HepG2 (cell line): ENCODE data around the gene ZC3H4. TPM values are rescaled to one million over a fixed set of nuclear protein-coding genes. Genes with fewer than 3 reads are reported as not detected.

Experiments used
- EHMT2 ChIP-seq: fragments of 200-600 bp; sonication (generic); IDR thresholded peaks from 2 replicates; pipeline ENCODE4 v1.7.0; 2017; ENCODE audit warnings: antibody characterized with exemption, low read depth, low read length, borderline replicate concordance
- ESRRA ChIP-seq: sonication (generic); formaldehyde crosslinking; IDR thresholded peaks from 2 replicates; pipeline ENCODE4 v1.5.1; 2020; ENCODE audit warnings: mild to moderate bottlenecking, low read depth, missing genetic modification reagents
- FOXA1 ChIP-seq, 2 experiments: fragments of 450-650 bp in 1 of 2; sonication (generic) in 1 of 2; formaldehyde crosslinking in 1 of 2; IDR thresholded peaks; 2 replicates each; pipeline versions ENCODE4 v1.4.0 to v1.6.1; 2016 to 2020; ENCODE audit warnings: missing genetic modification reagents in 1 of 2
- GTF2F1 ChIP-seq: fragments of 150-350 bp; IDR thresholded peaks from 2 replicates; pipeline ENCODE4 v1.6.1; 2014; ENCODE audit warnings: low read length
- KAT8 ChIP-seq: IDR thresholded peaks from 2 replicates; pipeline ENCODE4 v1.6.1; 2016; ENCODE audit warnings: missing genetic modification reagents, missing compliant biosample characterization
- MTA1 ChIP-seq: sonication (generic); formaldehyde crosslinking; IDR thresholded peaks from 2 replicates; pipeline ENCODE4 v1.4.0; 2020; ENCODE audit warnings: missing genetic modification reagents, mild to moderate bottlenecking, borderline replicate concordance
- PCBP1 ChIP-seq: fragments of 200-400 bp; formaldehyde crosslinking; IDR thresholded peaks from 2 replicates; pipeline ENCODE4 v1.6.1; 2017; ENCODE audit warnings: mild to moderate bottlenecking, low read depth, low read length, borderline replicate concordance
- PLRG1 ChIP-seq: fragments of 450-650 bp; conservative IDR thresholded peaks from 2 replicates; pipeline ENCODE4 v1.6.1; 2016
- SP1 ChIP-seq, 2 experiments: fragments of 450-650 bp in 1 of 2; sonication (generic) in 1 of 2; formaldehyde crosslinking in 1 of 2; IDR thresholded peaks; 2 replicates each; pipeline versions ENCODE4 v1.4.0 to v1.6.1; 2016 to 2020; ENCODE audit warnings: missing genetic modification reagents in 1 of 2
- TP53 ChIP-seq: sonication (generic); formaldehyde crosslinking; conservative IDR thresholded peaks from 2 replicates; pipeline ENCODE4 v1.4.0; 2020; ENCODE audit warnings: missing genetic modification reagents
- ZGPAT ChIP-seq: IDR thresholded peaks from 2 replicates; pipeline ENCODE4 v1.6.1; 2016; ENCODE audit warnings: mild to moderate bottlenecking
- ZNF225 ChIP-seq: sonication (generic); formaldehyde crosslinking; IDR thresholded peaks from 2 replicates; pipeline ENCODE4 v1.4.0; 2020; ENCODE audit warnings: mild to moderate bottlenecking, missing genetic modification reagents
- ZNF296 ChIP-seq: sonication (generic); formaldehyde crosslinking; conservative IDR thresholded peaks from 2 replicates; pipeline ENCODE4 v1.5.0; 2020; ENCODE audit warnings: mild to moderate bottlenecking, missing genetic modification reagents
- ZNF329 ChIP-seq: sonication (generic); formaldehyde crosslinking; IDR thresholded peaks from 2 replicates; pipeline ENCODE4 v1.9.0; 2021; ENCODE audit warnings: low read depth, mild to moderate bottlenecking, missing genetic modification reagents
- ZNF331 ChIP-seq: sonication (generic); formaldehyde crosslinking; IDR thresholded peaks from 2 replicates; pipeline ENCODE4 v1.4.0; 2020; ENCODE audit warnings: missing genetic modification reagents
- ZNF580 ChIP-seq: IDR thresholded peaks from 2 replicates; pipeline ENCODE4 v1.6.1; 2016; ENCODE audit warnings: low read depth, borderline replicate concordance
- ZNF598 ChIP-seq: sonication (generic); formaldehyde crosslinking; IDR thresholded peaks from 2 replicates; pipeline ENCODE4 v1.5.1; 2020; ENCODE audit warnings: mild to moderate bottlenecking, missing genetic modification reagents, borderline replicate concordance
- polyA plus RNA-seq, 8 experiments: library from polyadenylated mRNA; depleted of rRNA in 3 of 8; stranded (reverse) in 7 of 8; unstranded in 1 of 8; fragments of >200 nt; fragmentation: Illumina TruSeq in 4 of 8; extraction: Trizol in 4 of 8; gene quantifications; 2 replicates each; pipeline versions ENCODE4 v1.2.1 to v1.2.3, GENCODE V29; 2011 to 2016; ENCODE audit warnings: low read depth in 4 of 8, missing spikeins in 1 of 8, mixed read lengths in 1 of 8; ENCODE audit not compliant: insufficient read depth in 1 of 8
- total RNA-seq, 5 experiments: library from RNA; depleted of rRNA; stranded (reverse); fragments of >200 nt; fragmentation: Illumina TruSeq; extraction: Trizol; gene quantifications; 2 replicates each; pipeline ENCODE4 v1.2.3, GENCODE V29; 2016; ENCODE audit warnings: low read depth in 1 of 5
- TF ChIP-seq, protein P1 (sequence below): sonication (generic); formaldehyde crosslinking; conservative IDR thresholded peaks from 2 replicates; pipeline ENCODE4 v1.8.0; 2022; ENCODE audit warnings: low read depth, missing genetic modification reagents
- TF ChIP-seq, protein P2 (sequence below): sonication (generic); formaldehyde crosslinking; IDR thresholded peaks from 2 replicates; pipeline ENCODE4 v1.4.0; 2020; ENCODE audit warnings: mild to moderate bottlenecking, missing genetic modification reagents
- TF ChIP-seq, protein P3 (sequence below): sonication (generic); formaldehyde crosslinking; IDR thresholded peaks from 2 replicates; pipeline ENCODE4 v1.5.0; 2020; ENCODE audit warnings: mild to moderate bottlenecking, low read depth, missing genetic modification reagents, borderline replicate concordance
- TF ChIP-seq, protein P4 (sequence below): sonication (generic); formaldehyde crosslinking; IDR thresholded peaks from 2 replicates; pipeline ENCODE4 v1.4.0; 2020; ENCODE audit warnings: missing genetic modification reagents
- TF ChIP-seq, protein P5 (sequence below): sonication (generic); formaldehyde crosslinking; conservative IDR thresholded peaks from 2 replicates; pipeline ENCODE4 v1.4.0; 2020; ENCODE audit warnings: missing genetic modification reagents

The ZC3H4 gene
- total and polyA plus RNA-seq, 2 of the 13 experiments (the other 11 are each of a cell fraction or from before 2014, with no cell fraction given) = 1.8 to 10.7 TPM

DNA sequence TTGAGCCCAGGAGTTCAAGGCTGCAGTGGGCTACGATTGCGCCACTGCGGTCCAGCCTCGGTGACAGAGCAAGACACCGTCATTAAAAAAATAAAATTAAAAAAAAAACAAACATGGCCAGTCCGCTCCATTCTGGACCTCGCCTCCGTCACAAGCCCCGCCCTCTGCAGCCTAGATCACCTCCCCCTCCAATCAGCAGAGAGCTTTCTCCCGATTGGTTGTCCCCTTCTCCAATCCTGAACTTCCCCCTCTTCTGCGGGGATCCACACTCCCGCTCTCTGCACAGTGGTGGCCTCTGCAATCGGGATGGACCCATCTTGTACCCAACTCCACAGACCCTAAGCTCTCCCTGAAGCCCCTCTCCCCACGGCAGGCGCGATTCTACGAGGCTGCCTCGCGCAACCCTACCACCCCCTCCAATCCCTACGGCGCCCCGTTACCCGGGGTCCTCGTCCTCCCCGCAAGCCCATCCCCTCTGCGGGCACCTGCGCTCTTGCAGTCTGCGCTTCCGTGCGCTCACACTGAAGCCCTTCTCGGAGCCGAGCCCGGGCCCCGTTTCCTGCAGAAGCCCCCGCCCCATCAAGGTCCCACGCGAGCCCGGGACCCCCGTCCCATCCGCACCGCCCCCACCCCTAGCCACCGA, 65.7 kb downstream of the ZC3H4 start (continued):
- TF ChIP-seq KAT8 (CRISPR knock-in tag) (0 out of 2 replicates have a peak, but pooled peaks have one; percentile 16), ZNF598 (no peak), ZNF225 (CRISPR knock-in tag) (no peak), SP1 (IDR thresholded peaks at IDR 0.05) (no peak), SP1 (CRISPR knock-in tag; IDR thresholded peaks at IDR 0.05) (no peak; the same call in 1 of the 2 replicates), ZNF329 (CRISPR knock-in tag) (no peak), PCBP1 (no peak), ZNF580 (CRISPR knock-in tag) (peak; percentile 37; the same call in 1 of the 2 replicates), ZNF331 (CRISPR knock-in tag) (no peak), ZGPAT (CRISPR knock-in tag) (no peak), MTA1 (CRISPR knock-in tag) (no peak), EHMT2 (no peak), GTF2F1 (no peak), ZNF296 (CRISPR knock-in tag) (peak; percentile 62; the same call in 1 of the 2 replicates), FOXA1 (IDR thresholded peaks at IDR 0.05) (no peak), FOXA1 (CRISPR knock-in tag; IDR thresholded peaks at IDR 0.05) (no peak), TP53 (no peak), ESRRA (no peak), PLRG1 (no peak)
- TF ChIP-seq, protein P1, sequence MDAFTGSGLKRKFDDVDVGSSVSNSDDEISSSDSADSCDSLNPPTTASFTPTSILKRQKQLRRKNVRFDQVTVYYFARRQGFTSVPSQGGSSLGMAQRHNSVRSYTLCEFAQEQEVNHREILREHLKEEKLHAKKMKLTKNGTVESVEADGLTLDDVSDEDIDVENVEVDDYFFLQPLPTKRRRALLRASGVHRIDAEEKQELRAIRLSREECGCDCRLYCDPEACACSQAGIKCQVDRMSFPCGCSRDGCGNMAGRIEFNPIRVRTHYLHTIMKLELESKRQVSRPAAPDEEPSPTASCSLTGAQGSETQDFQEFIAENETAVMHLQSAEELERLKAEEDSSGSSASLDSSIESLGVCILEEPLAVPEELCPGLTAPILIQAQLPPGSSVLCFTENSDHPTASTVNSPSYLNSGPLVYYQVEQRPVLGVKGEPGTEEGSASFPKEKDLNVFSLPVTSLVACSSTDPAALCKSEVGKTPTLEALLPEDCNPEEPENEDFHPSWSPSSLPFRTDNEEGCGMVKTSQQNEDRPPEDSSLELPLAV (CRISPR knock-in tag) = no peak
- TF ChIP-seq, protein P2, sequence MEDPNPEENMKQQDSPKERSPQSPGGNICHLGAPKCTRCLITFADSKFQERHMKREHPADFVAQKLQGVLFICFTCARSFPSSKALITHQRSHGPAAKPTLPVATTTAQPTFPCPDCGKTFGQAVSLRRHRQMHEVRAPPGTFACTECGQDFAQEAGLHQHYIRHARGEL (CRISPR knock-in tag) = no peak
- TF ChIP-seq, protein P3, sequence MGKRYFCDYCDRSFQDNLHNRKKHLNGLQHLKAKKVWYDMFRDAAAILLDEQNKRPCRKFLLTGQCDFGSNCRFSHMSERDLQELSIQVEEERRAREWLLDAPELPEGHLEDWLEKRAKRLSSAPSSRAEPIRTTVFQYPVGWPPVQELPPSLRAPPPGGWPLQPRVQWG (CRISPR knock-in tag) = no peak
- TF ChIP-seq, protein P4, sequence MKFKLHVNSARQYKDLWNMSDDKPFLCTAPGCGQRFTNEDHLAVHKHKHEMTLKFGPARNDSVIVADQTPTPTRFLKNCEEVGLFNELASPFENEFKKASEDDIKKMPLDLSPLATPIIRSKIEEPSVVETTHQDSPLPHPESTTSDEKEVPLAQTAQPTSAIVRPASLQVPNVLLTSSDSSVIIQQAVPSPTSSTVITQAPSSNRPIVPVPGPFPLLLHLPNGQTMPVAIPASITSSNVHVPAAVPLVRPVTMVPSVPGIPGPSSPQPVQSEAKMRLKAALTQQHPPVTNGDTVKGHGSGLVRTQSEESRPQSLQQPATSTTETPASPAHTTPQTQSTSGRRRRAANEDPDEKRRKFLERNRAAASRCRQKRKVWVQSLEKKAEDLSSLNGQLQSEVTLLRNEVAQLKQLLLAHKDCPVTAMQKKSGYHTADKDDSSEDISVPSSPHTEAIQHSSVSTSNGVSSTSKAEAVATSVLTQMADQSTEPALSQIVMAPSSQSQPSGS (CRISPR knock-in tag) = peak; percentile 11; the same call in 1 of the 2 replicates
- TF ChIP-seq, protein P5, sequence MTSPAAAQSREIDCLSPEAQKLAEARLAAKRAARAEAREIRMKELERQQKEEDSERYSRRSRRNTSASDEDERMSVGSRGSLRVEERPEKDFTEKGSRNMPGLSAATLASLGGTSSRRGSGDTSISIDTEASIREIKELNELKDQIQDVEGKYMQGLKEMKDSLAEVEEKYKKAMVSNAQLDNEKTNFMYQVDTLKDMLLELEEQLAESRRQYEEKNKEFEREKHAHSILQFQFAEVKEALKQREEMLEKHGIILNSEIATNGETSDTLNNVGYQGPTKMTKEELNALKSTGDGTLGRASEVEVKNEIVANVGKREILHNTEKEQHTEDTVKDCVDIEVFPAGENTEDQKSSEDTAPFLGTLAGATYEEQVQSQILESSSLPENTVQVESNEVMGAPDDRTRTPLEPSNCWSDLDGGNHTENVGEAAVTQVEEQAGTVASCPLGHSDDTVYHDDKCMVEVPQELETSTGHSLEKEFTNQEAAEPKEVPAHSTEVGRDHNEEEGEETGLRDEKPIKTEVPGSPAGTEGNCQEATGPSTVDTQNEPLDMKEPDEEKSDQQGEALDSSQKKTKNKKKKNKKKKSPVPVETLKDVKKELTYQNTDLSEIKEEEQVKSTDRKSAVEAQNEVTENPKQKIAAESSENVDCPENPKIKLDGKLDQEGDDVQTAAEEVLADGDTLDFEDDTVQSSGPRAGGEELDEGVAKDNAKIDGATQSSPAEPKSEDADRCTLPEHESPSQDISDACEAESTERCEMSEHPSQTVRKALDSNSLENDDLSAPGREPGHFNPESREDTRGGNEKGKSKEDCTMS (CRISPR knock-in tag) = no peak
